K562 (cell line): ENCODE data around the gene ECI1. TPM values are rescaled to one million over a fixed set of nuclear protein-coding genes. Genes with fewer than 3 reads are reported as not detected.

ENCODE experiments used
- ARID4B ChIP-seq: sonication (generic); formaldehyde crosslinking; IDR thresholded peaks from 2 replicates; pipeline ENCODE4 v1.8.0; 2022; ENCODE audit warnings: mild to moderate bottlenecking, missing genetic modification reagents
- E2F3 ChIP-seq: fragments of 250-450 bp; sonication (Bioruptor Pico); IDR thresholded peaks from 2 replicates; pipeline ENCODE4 v1.4.0; 2020; ENCODE audit warnings: mild to moderate bottlenecking
- HDAC8 ChIP-seq: fragments of 450-650 bp; IDR thresholded peaks from 2 replicates; pipeline ENCODE4 v1.6.1; 2016; ENCODE audit warnings: mild to moderate bottlenecking, missing genetic modification characterization, moderate library complexity, missing compliant biosample characterization
- HNRNPL ChIP-seq: fragments of 200-400 bp; formaldehyde crosslinking; IDR thresholded peaks from 2 replicates; pipeline ENCODE4 v1.6.1; 2017; ENCODE audit warnings: low read depth, mild to moderate bottlenecking, low read length
- ILK ChIP-seq: fragments of 450-650 bp; IDR thresholded peaks from 2 replicates; pipeline ENCODE4 v1.6.1; 2016; ENCODE audit warnings: missing genetic modification characterization, low read depth, mild to moderate bottlenecking, missing compliant biosample characterization, moderate library complexity, borderline replicate concordance
- KAT7 ChIP-seq: sonication (generic); formaldehyde crosslinking; IDR thresholded peaks from 2 replicates; pipeline ENCODE4 v1.8.0; 2022; ENCODE audit warnings: missing genetic modification reagents, mild to moderate bottlenecking, borderline replicate concordance
- KDM5B ChIP-seq: fragments of 200-600 bp; sonication (generic); IDR thresholded peaks from 2 replicates; pipeline ENCODE4 v1.6.1; 2012; ENCODE audit warnings: low read depth, mild to moderate bottlenecking, moderate library complexity, low read length, control low read depth, inconsistent platforms; ENCODE audit not compliant: insufficient replicate concordance
- NCOR1 ChIP-seq: fragments of 450-650 bp; IDR thresholded peaks from 2 replicates; pipeline ENCODE4 v1.6.1; 2016; ENCODE audit warnings: mild to moderate bottlenecking, moderate library complexity
- NRF1 ChIP-seq, 2 experiments: fragments of 450-650 bp; IDR thresholded peaks in 1 of 2; conservative IDR thresholded peaks in 1 of 2; 2 replicates each; pipeline ENCODE4 v1.6.1; 2014; ENCODE audit warnings: mild to moderate bottlenecking in 2 of 2
- PRPF4 ChIP-seq: fragments of 200-400 bp; formaldehyde crosslinking; IDR thresholded peaks from one replicate; pipeline ENCODE4 v1.6.1; 2017; ENCODE audit warnings: low read length, low read depth, mild to moderate bottlenecking; ENCODE audit not compliant: insufficient read depth, poor library complexity, severe bottlenecking
- RBFOX2 ChIP-seq: fragments of 200-400 bp; formaldehyde crosslinking; IDR thresholded peaks from 2 replicates; pipeline ENCODE4 v1.6.1; 2017; ENCODE audit warnings: low read depth, mild to moderate bottlenecking, low read length, moderate library complexity
- SIRT6 ChIP-seq: IDR thresholded peaks from one replicate; pipeline ENCODE4 v1.6.1; 2012; ENCODE audit warnings: low read depth, mild to moderate bottlenecking, control low read depth, inconsistent platforms, low read length, moderate library complexity
- SIX5 ChIP-seq, 2 experiments: IDR thresholded peaks; 2 replicates each; pipeline ENCODE4 v1.6.1; 2011; ENCODE audit warnings: low read length in 2 of 2, borderline replicate concordance in 1 of 2, low read depth in 1 of 2, mild to moderate bottlenecking in 1 of 2, moderate library complexity in 1 of 2; ENCODE audit not compliant: insufficient read depth in 1 of 2
- ZC3H11A ChIP-seq: IDR thresholded peaks from 2 replicates; pipeline ENCODE4 v1.6.1; 2012; ENCODE audit warnings: low read depth, low read length, improper control_type of control experiment
- ZC3H4 ChIP-seq: sonication (generic); formaldehyde crosslinking; IDR thresholded peaks from 2 replicates; pipeline ENCODE4 v1.9.0; 2021; ENCODE audit warnings: missing genetic modification reagents, borderline replicate concordance
- ZNF668 ChIP-seq: fragments of 250-450 bp; sonication (Bioruptor Pico); IDR thresholded peaks from 2 replicates; pipeline ENCODE4 v1.8.0; 2022; ENCODE audit warnings: mild to moderate bottlenecking, inconsistent platforms
- ZSCAN32 ChIP-seq: fragments of 450-650 bp; formaldehyde crosslinking; IDR thresholded peaks from 2 replicates; pipeline ENCODE4 v1.4.0; 2020; ENCODE audit warnings: mild to moderate bottlenecking, moderate library complexity
- ZZZ3 ChIP-seq: fragments of 450-650 bp; IDR thresholded peaks from 2 replicates; pipeline ENCODE4 v1.6.1; 2016; ENCODE audit warnings: antibody characterized with exemption, mild to moderate bottlenecking, moderate library complexity
- polyA plus RNA-seq, 8 experiments: library from polyadenylated mRNA; depleted of rRNA in 4 of 8; stranded (reverse) in 5 of 8; unstranded in 3 of 8; fragments of >200 nt; fragmentation: Nextera tagmentation in 2 of 8; fragmentation: Illumina TruSeq in 1 of 8; extraction: Ambion mirVana in 2 of 8; extraction: Trizol in 1 of 8; gene quantifications; 2 replicates each; pipeline versions ENCODE4 v1.2.1 to v1.2.3, GENCODE V29; 2011 to 2014; ENCODE audit warnings: inconsistent platforms in 1 of 8, missing spikeins in 1 of 8
- total RNA-seq, 7 experiments: library from RNA; depleted of rRNA in 6 of 7; stranded (reverse); fragments of >200 nt in 6 of 7; fragmentation: Illumina TruSeq in 2 of 7; extraction: Trizol in 2 of 7; gene quantifications; 2 replicates each; pipeline versions ENCODE4 v1.2.1 to v1.2.3, GENCODE V29; 2011 to 2021; ENCODE audit warnings: low replicate concordance in 1 of 7
- TF ChIP-seq, protein P1 (sequence below): fragments of 250-450 bp; sonication (Bioruptor Pico); IDR thresholded peaks from 2 replicates; pipeline ENCODE4 v1.4.0; 2020; ENCODE audit warnings: mild to moderate bottlenecking, moderate library complexity

Gene ECI1
- total and polyA plus RNA-seq, 9 of the 15 experiments (the other 6 are each of a cell fraction or from before 2014, with no cell fraction given): 4.7 to 189 (median 54.0) TPM

DNA sequence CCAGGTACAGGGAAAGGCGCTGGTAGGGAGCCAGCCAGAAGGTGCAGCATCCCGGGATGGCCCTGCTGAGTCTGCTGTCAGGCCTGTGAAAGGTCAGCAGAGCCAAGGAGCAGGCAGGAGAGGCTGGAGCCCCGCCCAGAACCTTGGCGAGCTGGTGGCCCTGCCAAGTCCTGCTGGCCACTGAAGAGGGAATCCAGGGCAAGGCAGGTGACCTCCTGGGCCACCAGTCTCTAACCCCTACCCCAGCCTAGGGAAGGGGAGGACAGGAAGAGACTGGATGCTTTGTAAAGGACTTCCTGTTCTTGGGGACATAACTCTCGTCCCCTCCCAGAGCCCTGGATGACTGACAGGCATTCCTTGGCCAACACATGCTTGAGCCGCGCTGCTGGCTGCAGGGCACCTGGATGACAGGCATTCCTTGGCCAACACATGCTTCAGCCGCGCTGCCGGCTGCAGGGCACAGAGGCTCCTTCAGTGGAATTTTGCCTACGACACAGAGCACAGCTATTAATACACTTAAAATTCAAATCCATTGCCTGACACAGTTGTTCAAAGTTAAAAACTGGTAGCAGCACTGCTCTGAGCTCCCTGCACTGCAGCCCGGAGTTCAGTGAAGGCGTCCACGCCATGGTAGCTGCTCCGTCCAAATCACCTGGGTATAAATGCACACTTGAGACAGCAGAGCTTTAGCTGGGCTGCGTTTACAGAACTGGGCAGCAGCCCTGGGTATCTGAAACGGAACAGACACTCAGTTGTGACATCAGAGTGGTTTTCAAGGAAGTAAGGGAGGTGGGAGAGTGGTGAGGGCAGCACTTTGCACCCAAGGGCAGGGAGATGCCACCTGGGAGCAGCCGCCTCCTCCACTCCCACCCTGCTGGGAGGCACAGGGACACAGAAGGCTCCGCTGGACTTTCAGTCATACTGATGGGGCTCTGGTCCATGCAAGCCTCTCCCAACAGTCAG is 38.7 kb downstream of the ECI1 start (continued):
- TF ChIP-seq SIRT6 (no peak), ZNF668 (CRISPR knock-in tag) (no peak), SIX5 (IDR thresholded peaks at IDR 0.05; ENCODE audit: borderline replicate concordance in 1 of 2, insufficient read depth in 1 of 2, low read depth in 1 of 2, low read length in 2 of 2) (no peak), RBFOX2 (peak; percentile 52), HNRNPL (no peak), NCOR1 (no peak), HDAC8 (no peak), ZC3H4 (no peak), PRPF4 (no peak), ZZZ3 (no peak), E2F3 (CRISPR knock-in tag) (no peak), ILK (tag) (no peak), KDM5B (peak; percentile 55), ZSCAN32 (CRISPR knock-in tag) (no peak), NRF1 (conservative IDR thresholded peaks at IDR 0.05 in 1 of 2, IDR thresholded peaks at IDR 0.05 in 1 of 2) (peak in 1 of 2 experiments; percentile 23; a peak in 2 of 4 replicates), ZC3H11A (no peak), KAT7 (CRISPR knock-in tag) (0 out of 2 replicates have a peak, but pooled peaks have one; percentile 61), ARID4B (CRISPR knock-in tag) (peak; percentile 6; the same call in 1 of the 2 replicates)
- TF ChIP-seq, protein P1, sequence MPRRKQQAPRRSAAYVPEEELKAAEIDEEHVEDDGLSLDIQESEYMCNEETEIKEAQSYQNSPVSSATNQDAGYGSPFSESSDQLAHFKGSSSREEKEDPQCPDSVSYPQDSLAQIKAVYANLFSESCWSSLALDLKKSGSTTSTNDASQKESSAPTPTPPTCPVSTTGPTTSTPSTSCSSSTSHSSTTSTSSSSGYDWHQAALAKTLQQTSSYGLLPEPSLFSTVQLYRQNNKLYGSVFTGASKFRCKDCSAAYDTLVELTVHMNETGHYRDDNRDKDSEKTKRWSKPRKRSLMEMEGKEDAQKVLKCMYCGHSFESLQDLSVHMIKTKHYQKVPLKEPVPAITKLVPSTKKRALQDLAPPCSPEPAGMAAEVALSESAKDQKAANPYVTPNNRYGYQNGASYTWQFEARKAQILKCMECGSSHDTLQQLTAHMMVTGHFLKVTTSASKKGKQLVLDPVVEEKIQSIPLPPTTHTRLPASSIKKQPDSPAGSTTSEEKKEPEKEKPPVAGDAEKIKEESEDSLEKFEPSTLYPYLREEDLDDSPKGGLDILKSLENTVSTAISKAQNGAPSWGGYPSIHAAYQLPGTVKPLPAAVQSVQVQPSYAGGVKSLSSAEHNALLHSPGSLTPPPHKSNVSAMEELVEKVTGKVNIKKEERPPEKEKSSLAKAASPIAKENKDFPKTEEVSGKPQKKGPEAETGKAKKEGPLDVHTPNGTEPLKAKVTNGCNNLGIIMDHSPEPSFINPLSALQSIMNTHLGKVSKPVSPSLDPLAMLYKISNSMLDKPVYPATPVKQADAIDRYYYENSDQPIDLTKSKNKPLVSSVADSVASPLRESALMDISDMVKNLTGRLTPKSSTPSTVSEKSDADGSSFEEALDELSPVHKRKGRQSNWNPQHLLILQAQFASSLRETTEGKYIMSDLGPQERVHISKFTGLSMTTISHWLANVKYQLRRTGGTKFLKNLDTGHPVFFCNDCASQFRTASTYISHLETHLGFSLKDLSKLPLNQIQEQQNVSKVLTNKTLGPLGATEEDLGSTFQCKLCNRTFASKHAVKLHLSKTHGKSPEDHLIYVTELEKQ (CRISPR knock-in tag): no peak
